ENCODE measurements around the gene GSPT1.

GRCh38 chr16:11880007-11880406 lies 35.7 kb downstream of the GSPT1 start:
- TF ChIP-seq CTCF (IDR thresholded peaks at IDR 0.05) (no peak), POLR2A (IDR thresholded peaks at IDR 0.05) (no peak), EP300 (IDR thresholded peaks at IDR 0.05) (no peak)
